PC-9 (cell line): ENCODE measurements around the gene GUCA2B. TPM values are rescaled to one million over a fixed set of nuclear protein-coding genes. Genes with fewer than 3 reads are reported as not detected.

Experiments
- BruUV-seq: library from RNA; stranded (reverse); fragments of 400-500 nt; replicated peaks from 2 replicates; lab custom pipeline; 2021; lab: Mats Ljungman, UMichigan
- CTCF ChIA-PET: fragments of 300-600 bp; sonication (Branson Sonifier 250); formaldehyde crosslinking; loops from one replicate; lab custom pipeline; 2022; ENCODE audit warnings: antibody characterized with exemption; lab: Charles Lee
- POLR2A ChIA-PET: fragments of 300-600 bp; sonication (Branson Sonifier 250); formaldehyde crosslinking; loops from one replicate; lab custom pipeline; 2022; ENCODE audit warnings: antibody characterized with exemption; ENCODE audit not compliant: unreplicated experiment; lab: Charles Lee
- DNase-seq, 2 experiments: peaks; one replicate each; pipeline versions ENCODE4 v3.0.0 to v3.0.0-alpha.2; 2015 to 2022; ENCODE audit warnings: mixed read lengths in 1 of 2
- H2AFZ ChIP-seq: fragments of 200-600 bp; sonication (generic); 2 replicates; pipeline ENCODE4 v1.8.1; 2017; ENCODE audit warnings: antibody characterized with exemption
- H3F3A ChIP-seq: fragments of 200-600 bp; sonication (generic); 2 replicates; pipeline ENCODE4 v1.8.1; 2017; ENCODE audit warnings: antibody characterized with exemption, mild to moderate bottlenecking, low read depth; ENCODE audit not compliant: insufficient read depth
- H3K27ac ChIP-seq: fragments of 200-600 bp; sonication (generic); 2 replicates; pipeline ENCODE4 v1.6.1; 2016; ENCODE audit warnings: mixed run types
- H3K27me3 ChIP-seq: fragments of 200-600 bp; sonication (generic); 2 replicates; pipeline ENCODE4 v1.6.1; 2016; ENCODE audit warnings: low read depth, mixed run types; ENCODE audit not compliant: insufficient read depth
- H3K36me3 ChIP-seq: fragments of 200-600 bp; sonication (generic); 2 replicates; pipeline ENCODE4 v1.6.1; 2016; ENCODE audit warnings: low read depth, mixed run types
- H3K4me1 ChIP-seq: fragments of 200-600 bp; sonication (generic); replicated peaks from 2 replicates; pipeline ENCODE4 v1.6.1; 2016; ENCODE audit warnings: mixed run types; ENCODE audit not compliant: insufficient read depth
- H3K4me2 ChIP-seq: fragments of 200-600 bp; sonication (generic); 2 replicates; pipeline ENCODE4 v1.6.1; 2017; ENCODE audit warnings: mixed run types
- H3K4me3 ChIP-seq: fragments of 200-600 bp; sonication (generic); 2 replicates; pipeline ENCODE4 v1.6.1; 2016; ENCODE audit warnings: mixed run types
- H3K79me2 ChIP-seq: fragments of 200-600 bp; sonication (generic); 2 replicates; pipeline ENCODE4 v1.6.1; 2017; ENCODE audit warnings: low read depth, mixed run types
- H3K9me2 ChIP-seq: fragments of 200-600 bp; sonication (generic); 2 replicates; pipeline ENCODE4 v1.8.1; 2017; ENCODE audit warnings: mild to moderate bottlenecking; ENCODE audit not compliant: insufficient read depth
- H3K9me3 ChIP-seq: fragments of 200-600 bp; sonication (generic); 2 replicates; pipeline ENCODE4 v1.8.1; 2016; ENCODE audit warnings: low read depth; ENCODE audit not compliant: insufficient read depth
- H4K20me1 ChIP-seq: fragments of 200-600 bp; sonication (generic); 2 replicates; pipeline ENCODE4 v1.8.1; 2017; ENCODE audit not compliant: insufficient read depth
- EZH2 ChIP-seq: fragments of 200-600 bp; sonication (generic); IDR thresholded peaks from 2 replicates; pipeline ENCODE4 v1.8.0; 2017; ENCODE audit warnings: antibody characterized with exemption, low read depth
- intact Hi-C: fragments of 100-400 bp; cut with micrococcal nuclease; formaldehyde crosslinking; loops from one replicate; pipeline ENCODE4 v1.10.0; 2022; ENCODE audit not compliant: unreplicated experiment
- total RNA-seq: library from RNA; stranded (reverse); gene quantifications from 2 replicates; pipeline ENCODE4 v1.2.3, GENCODE V29; 2021
- TF ChIP-seq, protein P1 (sequence below): fragments of 200-600 bp; sonication (generic); conservative IDR thresholded peaks from 2 replicates; pipeline ENCODE4 v1.6.1; 2017; ENCODE audit warnings: mixed run types, antibody characterized with exemption, mild to moderate bottlenecking, moderate library complexity

Gene GUCA2B
- total RNA-seq, 1 experiment from 2014 or later = not detected

DNA sequence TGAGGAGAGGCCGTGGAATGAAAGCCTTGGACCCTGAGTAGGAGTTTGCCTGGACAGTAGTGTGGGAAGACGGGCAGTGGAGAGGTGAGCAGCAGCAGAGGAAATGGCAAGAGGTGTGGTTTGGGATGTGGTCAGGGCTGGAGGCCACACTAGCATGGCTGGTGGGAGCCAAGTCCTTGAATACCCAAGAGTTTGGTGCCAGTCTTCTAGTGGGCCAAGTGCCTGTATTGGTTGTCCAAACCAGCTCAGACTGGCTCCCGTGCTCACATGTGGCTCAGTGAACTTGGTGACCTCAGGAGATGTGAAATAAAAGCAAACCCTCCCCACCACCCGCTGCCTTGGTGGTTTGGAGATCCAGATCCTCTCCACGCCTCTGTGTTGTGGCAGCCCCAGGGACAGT, 9.0 kb downstream of the GUCA2B start:
- H3K79me2 ChIP-seq = no peaks in the 10 kb centered on the region
- intact Hi-C loops = loop anchor here (10.0 kb wide), 1 partner anchor 497 kb away; no protein-coding TSS in a partner anchor
- no peak overlapping the region for H2AFZ ChIP-seq
- ChIA-PET POLR2A (no interaction called here), CTCF (no interaction called here)
- H3K4me1 ChIP-seq = peaks cover 25% of the 10 kb centered on the region
- no peaks in the 10 kb centered on the region for H3K36me3 ChIP-seq
- no peaks in the 10 kb centered on the region for H3K27me3 ChIP-seq
- no peak overlapping the region for H3K4me2 ChIP-seq
- H4K20me1 ChIP-seq = no peaks in the 10 kb centered on the region
- no peak overlapping the region for H3K4me3 ChIP-seq
- no peak for DNase-seq
- no peak for TF ChIP-seq EZH2
- TF ChIP-seq, protein P1, sequence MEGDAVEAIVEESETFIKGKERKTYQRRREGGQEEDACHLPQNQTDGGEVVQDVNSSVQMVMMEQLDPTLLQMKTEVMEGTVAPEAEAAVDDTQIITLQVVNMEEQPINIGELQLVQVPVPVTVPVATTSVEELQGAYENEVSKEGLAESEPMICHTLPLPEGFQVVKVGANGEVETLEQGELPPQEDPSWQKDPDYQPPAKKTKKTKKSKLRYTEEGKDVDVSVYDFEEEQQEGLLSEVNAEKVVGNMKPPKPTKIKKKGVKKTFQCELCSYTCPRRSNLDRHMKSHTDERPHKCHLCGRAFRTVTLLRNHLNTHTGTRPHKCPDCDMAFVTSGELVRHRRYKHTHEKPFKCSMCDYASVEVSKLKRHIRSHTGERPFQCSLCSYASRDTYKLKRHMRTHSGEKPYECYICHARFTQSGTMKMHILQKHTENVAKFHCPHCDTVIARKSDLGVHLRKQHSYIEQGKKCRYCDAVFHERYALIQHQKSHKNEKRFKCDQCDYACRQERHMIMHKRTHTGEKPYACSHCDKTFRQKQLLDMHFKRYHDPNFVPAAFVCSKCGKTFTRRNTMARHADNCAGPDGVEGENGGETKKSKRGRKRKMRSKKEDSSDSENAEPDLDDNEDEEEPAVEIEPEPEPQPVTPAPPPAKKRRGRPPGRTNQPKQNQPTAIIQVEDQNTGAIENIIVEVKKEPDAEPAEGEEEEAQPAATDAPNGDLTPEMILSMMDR = no peak
- H3F3A ChIP-seq = peaks cover 15% of the 10 kb centered on the region
- no TSS peak for BruUV-seq
- no peaks in the 10 kb centered on the region for H3K9me3 ChIP-seq
- no peak overlapping the region for H3K27ac ChIP-seq
- no peaks in the 10 kb centered on the region for H3K9me2 ChIP-seq

DNA sequence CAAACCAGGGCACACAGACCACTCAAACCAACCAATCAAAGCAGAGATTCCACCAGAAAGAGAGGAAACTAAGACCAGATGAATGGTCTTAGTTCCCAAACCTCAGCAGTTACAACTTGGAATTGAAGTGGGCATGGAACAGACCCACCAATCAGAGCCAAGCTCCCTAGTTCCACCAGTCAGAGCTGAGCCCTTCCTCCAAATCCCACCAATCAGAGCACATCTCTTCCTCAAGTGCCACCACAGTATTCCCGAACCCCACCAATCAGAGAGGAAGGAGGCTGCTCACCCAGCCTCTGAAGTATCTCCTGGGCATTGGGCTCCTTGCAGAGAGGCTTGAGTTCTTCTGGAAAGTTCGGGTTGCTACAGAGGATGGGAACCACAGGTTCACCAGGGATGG, 9.9 kb downstream of the GUCA2B start:
- H3K4me2 ChIP-seq = no peak overlapping the region
- BruUV-seq = no TSS peak
- H3K9me3 ChIP-seq = no peaks in the 10 kb centered on the region
- TF ChIP-seq, protein P1 = no peak
- TF ChIP-seq EZH2 = no peak
- H2AFZ ChIP-seq = no peak overlapping the region
- peaks cover 15% of the 10 kb centered on the region for H3F3A ChIP-seq
- intact Hi-C loops = loop anchor here (10.0 kb wide), 1 partner anchor 498 kb away; no protein-coding TSS in a partner anchor
- peaks cover 33% of the 10 kb centered on the region for H3K4me1 ChIP-seq
- no peaks in the 10 kb centered on the region for H3K36me3 ChIP-seq
- no peak overlapping the region for H3K4me3 ChIP-seq
- POLR2A ChIA-PET = no interaction called here
- no peak overlapping the region for H3K27ac ChIP-seq
- CTCF ChIA-PET = interaction anchor here (0.6 kb wide), 1 partner anchor 260 kb away, joined by 3 read pairs; no protein-coding TSS in a partner anchor
- DNase-seq = no peak
- H3K27me3 ChIP-seq = no peaks in the 10 kb centered on the region
- no peaks in the 10 kb centered on the region for H3K79me2 ChIP-seq
- no peaks in the 10 kb centered on the region for H4K20me1 ChIP-seq
- no peaks in the 10 kb centered on the region for H3K9me2 ChIP-seq

DNA sequence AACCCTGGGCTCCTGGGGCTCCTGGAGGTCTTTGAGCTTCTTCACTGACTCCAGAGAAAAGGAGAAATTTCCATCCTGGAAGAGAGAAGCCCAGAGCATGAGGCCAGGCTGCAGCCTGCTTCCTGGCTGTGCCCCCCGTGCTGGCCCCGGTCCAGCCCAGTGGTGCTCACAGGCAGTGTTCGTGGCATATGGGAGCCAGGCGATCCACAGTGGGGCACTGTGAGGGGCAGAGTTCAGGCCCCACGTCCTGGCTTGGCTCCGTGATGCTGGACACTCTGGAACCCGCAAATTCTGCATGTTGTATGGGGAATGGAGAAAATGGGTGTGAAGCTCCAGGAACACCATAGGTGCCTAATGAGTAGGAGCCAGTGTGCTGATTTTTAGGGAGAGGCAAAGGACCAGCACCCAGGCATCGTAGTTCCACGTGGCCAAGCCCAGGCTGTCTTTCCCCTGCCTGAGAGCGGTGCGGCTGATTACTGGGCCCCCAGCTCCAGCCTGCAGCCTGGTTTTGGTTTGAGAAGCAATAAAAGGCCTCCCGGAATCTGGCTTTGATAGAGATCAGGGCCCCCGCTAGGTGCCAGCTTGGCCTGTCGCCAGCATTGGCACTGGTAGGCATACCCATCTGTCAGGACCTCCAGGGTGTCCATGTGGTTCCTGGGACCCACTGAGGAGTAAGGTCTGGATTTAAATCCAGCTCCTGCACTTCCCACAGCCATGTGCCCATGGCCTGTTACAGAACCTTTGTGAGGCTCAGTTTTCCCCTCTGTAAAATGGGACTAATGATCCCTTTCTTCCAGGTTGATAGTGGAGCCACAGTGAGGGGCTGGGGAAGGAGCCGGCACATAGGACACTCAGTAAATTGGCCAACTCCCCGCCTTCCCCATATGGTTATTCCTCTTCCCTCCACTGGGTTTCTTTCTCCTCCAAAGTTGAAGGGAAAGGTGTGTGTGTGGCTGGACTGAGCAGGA, 10.6 kb downstream of the GUCA2B start:
- peaks cover 15% of the 10 kb centered on the region for H3F3A ChIP-seq
- POLR2A ChIA-PET = interaction anchor here (0.6 kb wide), 1 partner anchor 12 kb away, joined by 7 read pairs; no protein-coding TSS in a partner anchor
- H3K4me2 ChIP-seq = no peak overlapping the region
- no TSS peak for BruUV-seq
- no peaks in the 10 kb centered on the region for H3K9me3 ChIP-seq
- no peak overlapping the region for H2AFZ ChIP-seq
- H3K4me1 ChIP-seq = peaks cover 40% of the 10 kb centered on the region
- H3K27me3 ChIP-seq = no peaks in the 10 kb centered on the region
- intact Hi-C loops = loop anchor here (2.0 to 10.0 kb wide), 3 partner anchors 261 to 603 kb away; partner anchors contain the start of genes C1orf50 and P3H1
- no peak for DNase-seq
- TF ChIP-seq, protein P1 = no peak
- TF ChIP-seq EZH2 = no peak
- H3K27ac ChIP-seq = no peak overlapping the region
- no peaks in the 10 kb centered on the region for H3K36me3 ChIP-seq
- H3K4me3 ChIP-seq = no peak overlapping the region
- CTCF ChIA-PET = interaction anchor here (0.6 kb wide), 1 partner anchor 261 kb away, joined by 3 read pairs; no protein-coding TSS in a partner anchor
- no peaks in the 10 kb centered on the region for H3K79me2 ChIP-seq
- no peaks in the 10 kb centered on the region for H4K20me1 ChIP-seq
- no peaks in the 10 kb centered on the region for H3K9me2 ChIP-seq
